ENCODE data around the gene MANF.

DNA sequence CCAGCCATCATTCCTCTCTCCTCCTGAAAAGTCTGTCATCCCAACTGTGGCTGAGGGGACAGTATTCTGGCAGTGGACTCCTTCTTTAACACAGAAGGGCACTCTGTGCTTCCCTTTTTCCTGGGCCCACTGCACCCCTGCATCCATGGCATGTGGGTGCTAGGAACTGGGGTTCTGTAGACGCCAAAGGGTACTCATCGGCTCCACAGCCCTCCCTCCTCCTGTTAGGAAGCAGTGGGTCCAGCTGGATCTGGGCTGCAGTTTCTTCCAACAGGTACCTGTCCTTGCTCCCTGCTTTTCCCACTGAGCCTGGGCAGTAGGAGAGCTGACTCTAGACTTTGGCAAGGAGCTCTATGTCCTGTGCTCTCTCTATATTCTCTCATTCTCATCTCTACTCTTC lies 6.4 kb upstream of the MANF start:
- TF ChIP-seq CTCF (conservative IDR thresholded peaks at IDR 0.05 in 1 of 2, IDR thresholded peaks at IDR 0.05 in 1 of 2; ENCODE audit: extremely low read depth in 1 of 2, insufficient read depth in 1 of 2, low read depth in 1 of 2, low read length in 2 of 2) = no peak
- no peak for TF ChIP-seq EZH2 (IDR thresholded peaks at IDR 0.05; ENCODE audit: borderline replicate concordance, low read length)

Data from mammary epithelial cell (primary cell).